ENCODE results near the gene FLT4. TPM values are rescaled to one million over a fixed set of nuclear protein-coding genes. Genes with fewer than 3 reads are reported as not detected.

FLT4 gene
- total RNA-seq, 1 donor from 2014 or later, result 3.8 TPM

Other genes starting within 250 kb of the FLT4 start
- gene CNOT6, start 155.2 kb downstream of the FLT4 start, total RNA-seq, result 10.0 and 10.6 TPM in 2 replicates
- gene SCGB3A1, start 58.1 kb downstream of the FLT4 start, total RNA-seq, result 0.72 TPM in 1 of 2 replicates, not detected in the other
- gene OR2Y1, start 90.5 kb upstream of the FLT4 start, total RNA-seq, result not detected in 2 replicates
- 71.7 and 79.6 TPM in 2 replicates for gene MGAT1, start 153.2 kb upstream of the FLT4 start, total RNA-seq
- 10.4 and 12.4 TPM in 2 replicates for gene ZFP62, start 211.7 kb upstream of the FLT4 start, total RNA-seq
- not detected in 2 replicates for gene BTNL8, start 249.6 kb upstream of the FLT4 start, total RNA-seq

Measured in epithelial cell of proximal tubule (primary cell).